ENCODE results near the gene CAND2.

The CAND2 gene

DNA sequence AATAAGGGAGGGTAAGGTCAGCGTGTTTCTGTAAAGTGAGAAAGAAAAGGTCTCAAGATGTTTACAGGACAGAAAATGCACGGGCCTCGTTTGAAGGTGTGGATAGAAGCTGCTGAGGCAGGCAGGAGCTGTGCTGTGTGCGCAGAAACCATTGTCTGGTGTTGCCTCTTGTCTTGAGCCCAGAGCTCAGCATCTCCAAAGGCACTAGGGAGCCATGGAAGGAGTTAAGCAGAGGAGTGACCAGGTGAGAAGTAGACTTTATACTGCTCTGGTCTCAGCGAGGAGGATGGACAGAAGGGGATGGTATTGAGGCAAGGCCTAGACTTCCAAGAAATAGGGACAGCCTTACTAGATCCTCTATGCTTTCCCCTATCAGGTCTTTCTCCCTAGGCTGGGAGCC lies 13.0 kb downstream of the CAND2 start:
- peak overlapping the region; percentile 78 for H3K27ac ChIP-seq
- TF ChIP-seq, protein P1, sequence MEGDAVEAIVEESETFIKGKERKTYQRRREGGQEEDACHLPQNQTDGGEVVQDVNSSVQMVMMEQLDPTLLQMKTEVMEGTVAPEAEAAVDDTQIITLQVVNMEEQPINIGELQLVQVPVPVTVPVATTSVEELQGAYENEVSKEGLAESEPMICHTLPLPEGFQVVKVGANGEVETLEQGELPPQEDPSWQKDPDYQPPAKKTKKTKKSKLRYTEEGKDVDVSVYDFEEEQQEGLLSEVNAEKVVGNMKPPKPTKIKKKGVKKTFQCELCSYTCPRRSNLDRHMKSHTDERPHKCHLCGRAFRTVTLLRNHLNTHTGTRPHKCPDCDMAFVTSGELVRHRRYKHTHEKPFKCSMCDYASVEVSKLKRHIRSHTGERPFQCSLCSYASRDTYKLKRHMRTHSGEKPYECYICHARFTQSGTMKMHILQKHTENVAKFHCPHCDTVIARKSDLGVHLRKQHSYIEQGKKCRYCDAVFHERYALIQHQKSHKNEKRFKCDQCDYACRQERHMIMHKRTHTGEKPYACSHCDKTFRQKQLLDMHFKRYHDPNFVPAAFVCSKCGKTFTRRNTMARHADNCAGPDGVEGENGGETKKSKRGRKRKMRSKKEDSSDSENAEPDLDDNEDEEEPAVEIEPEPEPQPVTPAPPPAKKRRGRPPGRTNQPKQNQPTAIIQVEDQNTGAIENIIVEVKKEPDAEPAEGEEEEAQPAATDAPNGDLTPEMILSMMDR (conservative IDR thresholded peaks at IDR 0.05), result no peak

DNA sequence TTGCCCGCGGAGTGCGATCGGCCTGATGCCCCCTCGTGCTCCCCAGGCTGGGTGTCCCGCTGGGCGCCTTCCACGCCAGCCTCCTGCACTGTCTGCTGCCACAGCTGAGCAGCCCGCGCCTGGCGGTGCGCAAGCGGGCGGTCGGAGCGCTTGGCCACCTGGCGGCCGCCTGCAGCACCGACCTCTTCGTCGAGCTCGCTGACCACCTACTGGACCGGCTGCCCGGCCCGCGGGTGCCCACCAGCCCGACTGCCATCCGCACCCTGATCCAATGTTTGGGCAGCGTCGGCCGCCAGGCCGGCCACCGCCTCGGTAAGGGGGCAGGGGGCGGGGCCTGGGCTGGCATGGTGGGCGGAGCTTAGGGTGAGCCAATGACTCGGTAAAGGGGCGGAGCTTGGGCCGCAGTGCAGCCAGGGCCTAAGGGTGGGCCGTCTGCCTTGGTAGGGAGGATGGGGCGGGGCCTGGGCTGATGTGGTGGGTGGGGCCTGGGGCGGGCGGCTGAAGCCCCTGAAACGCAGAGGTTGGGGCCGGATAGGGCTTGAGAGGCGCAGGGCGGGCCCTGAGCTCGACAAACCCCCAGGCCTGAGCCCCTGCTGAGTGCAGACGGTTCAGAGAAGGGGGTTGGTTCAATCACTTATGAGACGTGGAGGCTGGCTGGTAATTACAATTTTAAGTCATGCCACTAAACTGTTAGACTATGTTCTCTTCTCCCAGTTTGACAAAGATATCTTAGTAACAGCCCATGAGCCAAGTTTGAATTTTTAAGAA lies 13.7 kb downstream of the CAND2 start:
- peak overlapping the region; percentile 78 for H3K27ac ChIP-seq
- TF ChIP-seq, protein P1 (conservative IDR thresholded peaks at IDR 0.05), result peak; percentile 83

DNA sequence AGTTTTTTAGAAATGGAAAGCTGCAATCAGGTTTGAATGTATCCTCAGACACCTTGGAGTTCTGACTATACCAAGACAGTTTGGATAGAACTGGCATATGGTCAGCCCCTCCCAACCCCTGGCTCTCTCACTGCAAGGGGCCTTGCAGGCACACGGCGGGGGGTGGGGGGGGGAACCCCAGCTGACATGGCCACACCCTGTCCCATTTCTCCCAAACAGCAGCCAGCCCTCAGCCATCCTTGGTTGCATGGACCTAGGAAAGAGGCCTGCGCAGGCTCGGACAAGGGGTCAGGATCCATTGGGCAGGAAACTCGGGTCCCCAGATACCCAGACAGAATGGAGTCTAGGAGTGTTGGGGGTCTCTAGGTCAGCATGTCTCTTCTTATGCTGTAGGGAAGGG lies 14.5 kb downstream of the CAND2 start:
- H3K27ac ChIP-seq, result peak overlapping the region; percentile 78
- TF ChIP-seq, protein P1 (conservative IDR thresholded peaks at IDR 0.05), result no peak

DNA sequence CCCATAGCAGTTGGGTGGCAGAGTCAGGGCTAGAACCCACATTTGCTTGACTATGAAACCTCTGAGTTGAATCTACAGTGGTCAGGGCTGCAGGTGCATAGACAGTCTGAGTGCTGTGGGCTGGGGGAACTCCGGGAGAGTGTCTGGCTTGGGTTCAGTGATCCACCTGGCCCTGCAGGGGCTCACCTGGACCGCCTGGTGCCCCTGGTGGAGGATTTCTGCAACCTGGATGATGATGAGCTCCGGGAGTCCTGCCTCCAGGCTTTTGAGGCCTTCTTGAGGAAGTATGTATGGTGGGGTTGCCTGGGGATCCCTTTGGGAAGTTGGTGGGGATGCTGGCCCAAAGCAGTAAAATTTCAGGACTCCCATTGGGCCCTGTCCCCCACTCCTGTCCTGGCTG lies 16.3 kb downstream of the CAND2 start:
- H3K27ac ChIP-seq, result no peak overlapping the region
- TF ChIP-seq, protein P1 (conservative IDR thresholded peaks at IDR 0.05), result no peak

DNA sequence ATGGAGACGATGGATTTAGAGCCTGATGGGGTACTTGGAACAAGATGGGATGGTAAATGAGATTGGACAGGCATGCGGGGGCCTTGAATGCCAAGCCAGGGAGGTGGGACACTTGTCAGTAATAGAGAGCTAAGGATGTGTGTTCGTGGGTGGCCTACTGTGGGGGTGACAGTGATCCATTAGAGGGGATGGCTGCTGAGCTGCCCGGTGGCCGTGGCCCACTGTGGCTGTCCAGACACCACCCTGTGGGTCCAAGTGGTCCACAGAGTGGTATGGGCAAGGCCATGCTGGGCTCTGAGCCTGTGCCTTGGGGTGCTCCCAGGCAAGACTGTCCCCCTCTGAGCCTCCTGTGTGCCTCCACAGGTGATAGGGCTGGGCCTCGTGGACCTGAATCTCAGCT lies 17.5 kb downstream of the CAND2 start:
- TF ChIP-seq, protein P1 (conservative IDR thresholded peaks at IDR 0.05), result no peak
- no peak overlapping the region for H3K27ac ChIP-seq

DNA sequence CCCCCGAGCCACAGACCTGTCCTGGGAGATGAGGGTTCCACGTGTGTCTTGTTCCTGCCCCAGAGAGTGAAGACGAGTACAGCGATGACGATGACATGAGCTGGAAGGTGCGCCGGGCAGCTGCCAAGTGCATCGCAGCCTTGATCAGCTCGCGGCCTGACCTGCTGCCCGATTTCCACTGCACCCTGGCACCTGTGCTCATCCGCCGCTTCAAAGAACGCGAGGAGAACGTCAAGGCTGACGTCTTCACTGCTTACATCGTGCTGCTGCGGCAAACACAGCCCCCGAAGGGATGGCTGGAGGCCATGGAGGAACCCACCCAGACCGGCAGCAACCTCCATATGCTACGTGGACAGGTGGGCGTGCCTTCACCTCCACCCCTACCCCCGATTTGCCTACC lies 18.6 kb downstream of the CAND2 start:
- no peak overlapping the region for H3K27ac ChIP-seq
- TF ChIP-seq, protein P1 (conservative IDR thresholded peaks at IDR 0.05), result no peak

DNA sequence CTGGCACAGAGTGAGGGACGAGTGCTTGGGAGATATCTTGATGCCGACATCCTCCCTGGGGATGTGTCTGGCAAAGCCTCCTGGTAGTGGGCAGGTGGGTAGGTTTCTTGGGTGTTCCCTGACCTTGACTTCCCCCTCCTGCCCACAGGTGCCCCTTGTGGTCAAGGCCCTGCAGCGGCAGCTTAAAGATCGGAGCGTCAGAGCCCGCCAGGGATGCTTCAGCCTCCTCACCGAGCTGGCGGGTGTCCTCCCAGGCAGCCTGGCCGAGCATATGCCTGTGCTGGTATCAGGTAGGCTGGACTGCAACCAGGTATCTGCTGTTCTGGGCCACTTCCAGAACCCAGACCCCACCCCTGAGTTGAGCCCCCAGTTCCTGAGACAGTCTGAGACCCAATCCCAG lies 19.2 kb downstream of the CAND2 start:
- TF ChIP-seq, protein P1 (conservative IDR thresholded peaks at IDR 0.05), result no peak

More for the DNA sequence above, 19.2 kb downstream of the CAND2 start:
- no peak overlapping the region for H3K27ac ChIP-seq

Data from VCaP (cell line).